AG04450 (cell line): ENCODE measurements around the gene SDK1. TPM values are rescaled to one million over a fixed set of nuclear protein-coding genes. Genes with fewer than 3 reads are reported as not detected.

ENCODE experiments used
- CTCF ChIA-PET: fragments of 300-600, 350-600 bp; formaldehyde crosslinking; extraction: SDS; loops from one replicate; lab custom pipeline; 2022; ENCODE audit warnings: antibody characterized with exemption, inconsistent platforms; lab: Charles Lee
- POLR2A ChIA-PET: fragments of 350-600 bp; formaldehyde crosslinking; extraction: SDS; loops from one replicate; lab custom pipeline; 2021; ENCODE audit warnings: antibody characterized with exemption, inconsistent platforms; lab: Yijun Ruan, JAX
- DNase-seq: peaks from one replicate; pipeline ENCODE4 v3.0.0-alpha.2; 2011; ENCODE audit warnings: low read depth, low spot score
- H3K27ac ChIP-seq: one replicate; pipeline ENCODE4 v1.5.1; 2012; ENCODE audit warnings: low read depth, low read length, control low read depth
- H3K27me3 ChIP-seq: one replicate; pipeline ENCODE4 v1.6.0; 2012; ENCODE audit warnings: low read length; ENCODE audit not compliant: control insufficient read depth, insufficient read depth
- H3K4me3 ChIP-seq: 2 replicates; pipeline ENCODE4 v1.5.1; 2011; ENCODE audit warnings: mild to moderate bottlenecking, low read depth, low read length, control low read depth
- H3K9me3 ChIP-seq: 2 replicates; pipeline ENCODE4 v1.5.1; 2012; ENCODE audit warnings: low read length; ENCODE audit not compliant: control insufficient read depth, insufficient read depth
- polyA plus RNA-seq: library from polyadenylated mRNA; depleted of rRNA; stranded (reverse); fragments of >200 nt; gene quantifications from 2 replicates; pipeline ENCODE4 v1.2.3, GENCODE V29; 2011
- TF ChIP-seq, protein P1 (sequence below): IDR thresholded peaks from 2 replicates; pipeline ENCODE4 v1.5.1; 2011; ENCODE audit warnings: low read depth, low read length, control low read depth, inconsistent platforms

SDK1 gene
- polyA plus RNA-seq, 1 experiment: 2.2 TPM

DNA sequence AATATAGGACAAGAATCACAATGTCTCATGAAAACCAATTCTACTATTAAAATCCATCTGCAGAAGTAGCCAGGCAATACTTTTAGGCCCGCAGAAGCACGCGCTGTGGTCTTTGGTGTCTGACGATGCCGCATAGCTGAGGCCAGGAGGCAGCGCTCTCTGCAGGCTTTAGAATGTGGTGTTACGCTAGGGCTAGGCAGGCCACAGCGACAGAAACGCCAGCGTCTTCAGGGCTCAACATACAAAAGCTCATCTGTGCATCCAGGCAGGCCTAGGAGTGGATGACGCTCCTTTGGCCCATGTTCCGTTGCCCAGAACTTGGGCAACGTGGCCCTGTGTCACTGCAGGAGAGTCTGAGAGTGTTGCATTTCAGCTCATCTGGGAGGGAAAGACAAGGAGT, 779.9 kb downstream of the SDK1 start:
- DNase-seq: no peak
- peaks cover 56% of the 10 kb centered on the region for H3K9me3 ChIP-seq
- CTCF ChIA-PET: no interaction called here

DNA sequence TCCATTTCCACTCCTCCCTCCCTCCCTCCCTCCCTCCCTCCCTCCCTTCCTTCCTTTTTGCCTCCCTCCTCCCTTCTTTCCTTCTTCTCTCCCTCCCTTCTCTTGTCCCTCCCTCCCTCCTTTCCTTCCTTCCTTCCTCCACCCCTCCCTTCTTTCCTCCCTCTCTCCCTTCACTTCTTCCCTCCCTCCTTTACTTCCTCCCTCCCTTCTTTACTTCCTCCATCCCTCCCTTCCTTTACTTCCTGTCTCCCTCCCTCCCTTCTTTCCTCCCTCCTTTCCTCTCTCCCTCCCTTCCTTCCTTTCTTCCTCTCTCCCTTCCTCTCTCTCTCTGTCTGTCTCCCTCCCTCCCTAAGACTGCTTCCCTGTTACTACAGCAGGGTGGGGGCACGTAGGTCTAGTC, 782.5 kb downstream of the SDK1 start:
- Histone ChIP-seq H3K9me3 (peaks cover 43% of the 10 kb centered on the region), H3K27ac (no peak overlapping the region), H3K4me3 (no peak overlapping the region), H3K27me3 (no peaks in the 10 kb centered on the region)
- DNase-seq: no peak
- POLR2A ChIA-PET: no interaction called here
- CTCF ChIA-PET: no interaction called here
- TF ChIP-seq, protein P1, sequence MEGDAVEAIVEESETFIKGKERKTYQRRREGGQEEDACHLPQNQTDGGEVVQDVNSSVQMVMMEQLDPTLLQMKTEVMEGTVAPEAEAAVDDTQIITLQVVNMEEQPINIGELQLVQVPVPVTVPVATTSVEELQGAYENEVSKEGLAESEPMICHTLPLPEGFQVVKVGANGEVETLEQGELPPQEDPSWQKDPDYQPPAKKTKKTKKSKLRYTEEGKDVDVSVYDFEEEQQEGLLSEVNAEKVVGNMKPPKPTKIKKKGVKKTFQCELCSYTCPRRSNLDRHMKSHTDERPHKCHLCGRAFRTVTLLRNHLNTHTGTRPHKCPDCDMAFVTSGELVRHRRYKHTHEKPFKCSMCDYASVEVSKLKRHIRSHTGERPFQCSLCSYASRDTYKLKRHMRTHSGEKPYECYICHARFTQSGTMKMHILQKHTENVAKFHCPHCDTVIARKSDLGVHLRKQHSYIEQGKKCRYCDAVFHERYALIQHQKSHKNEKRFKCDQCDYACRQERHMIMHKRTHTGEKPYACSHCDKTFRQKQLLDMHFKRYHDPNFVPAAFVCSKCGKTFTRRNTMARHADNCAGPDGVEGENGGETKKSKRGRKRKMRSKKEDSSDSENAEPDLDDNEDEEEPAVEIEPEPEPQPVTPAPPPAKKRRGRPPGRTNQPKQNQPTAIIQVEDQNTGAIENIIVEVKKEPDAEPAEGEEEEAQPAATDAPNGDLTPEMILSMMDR: no peak

More for the DNA sequence above, 779.9 kb downstream of the SDK1 start:
- POLR2A ChIA-PET: no interaction called here
- H3K27me3 ChIP-seq: no peaks in the 10 kb centered on the region
- no peak overlapping the region for H3K4me3 ChIP-seq
- H3K27ac ChIP-seq: no peak overlapping the region
- TF ChIP-seq, protein P1: no peak

DNA sequence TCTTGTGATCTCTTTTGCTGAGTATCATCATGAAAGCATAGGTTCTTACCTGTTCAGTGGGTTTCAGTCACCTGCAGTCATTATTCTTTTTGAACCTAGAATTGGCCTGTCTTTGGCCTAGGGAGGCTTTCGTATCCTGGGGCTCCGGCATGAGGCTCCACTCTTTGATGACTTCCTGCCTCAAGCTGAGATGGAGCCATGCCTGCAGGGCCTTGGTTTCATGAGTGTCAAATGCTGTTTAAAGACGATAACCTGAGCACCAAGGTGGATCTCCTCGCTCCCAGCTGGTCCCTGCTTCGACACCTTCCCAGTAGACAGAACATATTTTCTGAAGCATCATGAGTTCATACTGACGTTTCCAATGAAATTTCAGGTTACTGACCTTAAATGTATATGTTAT, 783.2 kb downstream of the SDK1 start:
- no peak for DNase-seq
- Histone ChIP-seq H3K9me3 (peaks cover 43% of the 10 kb centered on the region), H3K4me3 (no peak overlapping the region), H3K27me3 (no peaks in the 10 kb centered on the region), H3K27ac (no peak overlapping the region)
- ChIA-PET CTCF (no interaction called here), POLR2A (no interaction called here)
- TF ChIP-seq, protein P1: no peak

DNA sequence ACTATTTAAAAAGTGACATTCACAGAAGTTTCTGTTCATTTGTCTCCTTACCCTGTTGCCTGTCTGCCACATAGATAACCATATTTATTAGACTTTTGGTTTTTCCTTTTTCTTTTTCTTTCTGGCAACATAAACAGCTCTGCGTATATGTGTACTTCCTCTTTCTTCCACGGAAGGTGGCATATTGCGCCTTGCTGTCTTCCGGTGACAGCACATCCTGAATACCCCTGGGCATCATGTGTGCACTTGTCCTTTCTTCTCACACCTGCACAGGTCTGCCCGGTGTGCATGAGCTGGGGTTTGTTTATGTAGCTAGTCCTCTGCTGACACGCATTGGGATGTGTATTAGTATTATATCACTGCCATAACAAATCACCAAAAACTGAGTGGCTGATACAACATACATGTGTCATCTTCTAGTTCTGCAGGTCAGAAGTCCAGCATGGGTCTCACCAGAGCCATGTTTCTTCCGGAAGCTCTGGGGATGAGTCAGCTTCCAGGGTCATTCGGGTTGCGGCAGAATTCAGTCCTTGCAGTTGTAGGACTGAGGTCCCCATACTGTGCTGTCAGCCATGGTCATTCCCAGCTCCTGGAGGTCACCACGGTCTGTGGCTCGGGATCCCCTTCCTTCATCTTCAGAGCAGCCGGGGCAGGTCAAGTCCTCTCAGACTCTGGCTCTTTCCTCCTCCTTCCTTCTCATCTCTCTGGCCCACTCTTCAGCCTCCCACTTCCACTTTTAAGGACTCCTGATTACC, 785.1 kb downstream of the SDK1 start:
- ChIA-PET POLR2A (no interaction called here), CTCF (no interaction called here)
- DNase-seq: no peak
- peaks cover 46% of the 10 kb centered on the region for H3K9me3 ChIP-seq
- TF ChIP-seq, protein P1: no peak
- no peak overlapping the region for H3K27ac ChIP-seq
- H3K4me3 ChIP-seq: no peak overlapping the region
- H3K27me3 ChIP-seq: no peaks in the 10 kb centered on the region

DNA sequence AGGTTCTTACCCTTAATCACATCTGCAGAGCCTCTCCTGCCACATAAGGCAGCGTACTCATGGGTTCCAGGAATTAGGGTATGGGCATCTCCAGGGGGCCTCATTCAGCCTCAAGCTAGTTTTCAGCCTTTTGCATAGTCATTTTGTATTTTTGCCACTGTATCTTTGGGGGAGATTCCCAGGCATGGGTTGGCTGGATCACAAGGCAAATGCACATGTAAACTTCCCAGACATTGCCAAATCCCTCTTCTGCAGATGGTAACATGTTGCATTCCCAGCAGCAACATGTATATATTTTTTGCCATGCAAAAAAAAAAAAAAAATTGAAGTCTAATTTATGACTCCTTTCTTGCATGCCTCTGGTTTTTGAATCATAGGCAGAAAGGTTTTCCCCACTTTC, 785.7 kb downstream of the SDK1 start:
- Histone ChIP-seq H3K9me3 (peaks cover 48% of the 10 kb centered on the region), H3K27me3 (no peaks in the 10 kb centered on the region), H3K27ac (no peak overlapping the region), H3K4me3 (no peak overlapping the region)
- ChIA-PET CTCF (no interaction called here), POLR2A (no interaction called here)
- DNase-seq: no peak
- TF ChIP-seq, protein P1: no peak
